Activated B cell treated with CpG ODN at 0.5 μM for 24 hours (primary cell): ENCODE results near the gene TMEM87B. TPM values are rescaled to one million over a fixed set of nuclear protein-coding genes. Genes with fewer than 3 reads are reported as not detected.

Source experiments
- ATAC-seq: fragments of 200-7000 bp; cut with Tn5 transposase; one replicate; pipeline ENCODE4 v1.10.0; 2021; ENCODE audit warnings: low read depth, mild to moderate bottlenecking, moderate library complexity
- CTCF ChIA-PET: fragments of 350-600 bp; sonication (Branson Sonifier 250); formaldehyde crosslinking; loops from one replicate; lab custom pipeline; 2021; ENCODE audit warnings: antibody characterized with exemption; lab: Charles Lee
- POLR2A ChIA-PET: fragments of 350-600 bp; sonication (Branson Sonifier 250); formaldehyde crosslinking; loops from one replicate; lab custom pipeline; 2021; ENCODE audit warnings: antibody characterized with exemption; lab: Charles Lee
- DNase-seq: peaks from one replicate; pipeline ENCODE4 v3.0.0; 2022
- H3K27ac Mint-ChIP-seq: one replicate; pipeline ENCODE4 v1.8.0; 2020; ENCODE audit warnings: mixed read lengths
- H3K27me3 Mint-ChIP-seq: one replicate; pipeline ENCODE4 v1.8.0; 2021; ENCODE audit warnings: mixed read lengths
- H3K36me3 Mint-ChIP-seq: one replicate; pipeline ENCODE4 v1.8.0; 2021; ENCODE audit warnings: low read depth, mixed read lengths
- H3K4me1 Mint-ChIP-seq: one replicate; pipeline ENCODE4 v1.8.0; 2021; ENCODE audit warnings: mixed read lengths
- H3K4me3 Mint-ChIP-seq: one replicate; pipeline ENCODE4 v1.8.0; 2020; ENCODE audit warnings: mild to moderate bottlenecking, mixed read lengths
- H3K9me3 Mint-ChIP-seq: one replicate; pipeline ENCODE4 v1.8.0; 2020; ENCODE audit warnings: mixed read lengths
- CTCF ChIP-seq: fragments of 200-600 bp; IDR thresholded peaks from one replicate; pipeline ENCODE4 v1.8.0; 2022; ENCODE audit warnings: antibody characterized with exemption, mild to moderate bottlenecking
- intact Hi-C: fragments of 100-400 bp; cut with micrococcal nuclease; formaldehyde crosslinking; loops from one replicate; pipeline ENCODE4 v1.15.1; 2024
- total RNA-seq: library from RNA; stranded (reverse); gene quantifications from 2 replicates; pipeline ENCODE4 v1.2.3, GENCODE V29; 2022

The TMEM87B gene
- total RNA-seq, 1 donor from 2014 or later: 19.8 TPM

DNA sequence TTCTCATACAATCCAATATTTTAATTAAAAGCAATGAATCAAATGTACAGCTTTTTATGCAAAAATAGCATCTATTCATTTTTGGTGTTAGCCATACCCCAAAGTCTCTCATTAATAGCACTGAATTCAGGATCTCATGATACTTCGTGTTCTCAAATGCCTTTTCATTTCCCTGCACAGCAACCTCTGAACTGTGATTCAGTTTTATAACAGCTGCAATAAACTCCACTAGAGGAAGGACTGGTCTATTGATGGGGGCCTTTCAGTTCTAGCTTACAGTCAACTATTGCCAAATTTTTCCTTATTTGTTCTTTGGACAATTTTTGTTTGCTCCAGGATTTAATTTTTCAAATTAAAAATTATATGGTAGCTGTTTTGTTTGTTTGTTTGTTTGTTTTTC is 4.8 kb upstream of the TMEM87B start:
- CTCF ChIA-PET: interaction anchor here (2.9 kb wide), 1 partner anchor 163 kb away, joined by 25 read pairs; no protein-coding TSS in a partner anchor

GRCh38 chr2:112053917-112054846 is 887 bp upstream of the TMEM87B start:
- H3K27ac Mint-ChIP-seq: peak overlapping the region; percentile 97
- peaks cover 16% of the 10 kb centered on the region for H3K36me3 Mint-ChIP-seq
- H3K4me1 Mint-ChIP-seq: peaks cover 35% of the 10 kb centered on the region
- ChIA-PET POLR2A (interaction anchor here (0.5 to 2.6 kb wide), 8 partner anchors 10 to 1121 kb away, joined by 3 to 33 read pairs (median 5); partner anchors contain the start of genes ANAPC1, POLR1B and ZC3H8), CTCF (interaction anchor here (1.2 to 1.5 kb wide), 2 partner anchors 167 kb away, joined by 5 to 6 read pairs; no protein-coding TSS in a partner anchor)
- DNase-seq (peak; percentile 97), ATAC-seq (peak; percentile 65)
- H3K9me3 Mint-ChIP-seq: no peaks in the 10 kb centered on the region
- intact Hi-C loops: loop anchor here (1.0 to 10.0 kb wide), 6 partner anchors 170 to 1121 kb away; partner anchors contain the start of genes ANAPC1, BCL2L11, PSD4 and SLC20A1
- TF ChIP-seq CTCF: no peak
- H3K4me3 Mint-ChIP-seq: peak overlapping the region; percentile 96
- no peaks in the 10 kb centered on the region for H3K27me3 Mint-ChIP-seq

More for the DNA sequence above, 4.8 kb upstream of the TMEM87B start:
- Mint-ChIP-seq H3K9me3 (peaks cover 3% of the 10 kb centered on the region), H3K27me3 (peaks cover 5% of the 10 kb centered on the region), H3K4me3 (no peak overlapping the region), H3K36me3 (peaks cover 2% of the 10 kb centered on the region), H3K27ac (no peak overlapping the region), H3K4me1 (peaks cover 9% of the 10 kb centered on the region)
- ATAC-seq (no peak), DNase-seq (no peak)
- intact Hi-C loops: loop anchor here (10.0 kb wide), 1 partner anchor 1124 kb away; the partner anchor contains the start of gene PSD4
- POLR2A ChIA-PET: interaction anchor here (1.1 kb wide), 1 partner anchor 166 kb away, joined by 6 read pairs; no protein-coding TSS in a partner anchor
- no peak for TF ChIP-seq CTCF

DNA sequence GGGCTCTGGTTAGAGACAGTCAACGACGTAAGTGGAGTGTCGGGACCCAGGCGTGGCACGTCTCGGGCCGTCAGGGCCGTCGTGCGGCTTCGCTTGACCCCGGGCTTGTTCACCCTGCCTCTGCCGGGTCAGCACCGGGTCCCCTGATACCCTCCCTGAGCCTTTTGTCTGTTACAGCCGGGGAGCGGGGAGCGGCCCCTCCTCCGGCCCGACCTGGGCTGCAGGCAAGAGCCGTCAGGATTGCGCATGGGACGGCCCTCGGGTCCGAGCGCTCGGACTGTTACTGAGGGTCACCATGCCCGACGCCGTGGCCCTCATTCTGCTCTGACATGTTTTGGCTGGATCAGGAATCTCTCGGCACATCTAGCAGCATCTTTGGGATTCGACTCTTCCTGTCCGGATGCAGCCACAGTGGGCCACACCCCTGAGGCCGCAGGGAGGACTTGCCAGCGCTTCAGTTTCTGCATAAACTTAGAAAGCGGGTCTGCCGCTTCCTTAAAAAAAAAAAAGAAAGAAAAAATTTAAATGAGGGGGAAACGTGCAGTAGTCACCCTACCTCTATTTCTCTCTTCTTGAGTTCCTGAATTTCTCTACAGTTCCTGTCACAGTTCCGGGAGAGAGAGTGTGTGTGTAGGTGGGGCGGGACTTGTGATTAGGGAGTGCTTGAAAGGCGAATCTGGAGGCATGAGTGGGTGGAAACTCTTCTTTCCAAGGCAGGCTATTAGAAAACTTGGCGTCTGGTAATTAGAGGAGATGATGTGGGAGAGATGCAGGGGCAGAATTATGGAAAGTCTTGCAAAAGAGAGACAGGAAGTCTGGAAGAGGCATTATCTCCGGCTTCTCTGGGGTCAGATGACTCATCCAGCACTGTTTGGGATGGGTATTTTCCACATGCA is 909 bp downstream of the TMEM87B start:
- Mint-ChIP-seq H3K4me1 (peaks cover 39% of the 10 kb centered on the region), H3K9me3 (no peaks in the 10 kb centered on the region), H3K4me3 (peak overlapping the region; percentile 96), H3K27me3 (no peaks in the 10 kb centered on the region), H3K36me3 (peaks cover 25% of the 10 kb centered on the region), H3K27ac (peak overlapping the region; percentile 94)
- TF ChIP-seq CTCF: no peak
- CTCF ChIA-PET: no interaction called here
- DNase-seq (no peak), ATAC-seq (no peak)
- intact Hi-C loops: loop anchor here (1.0 to 10.0 kb wide), 9 partner anchors 31 to 1379 kb away; partner anchors contain the start of genes BCL2L11, BUB1, PSD4 and TTL
- POLR2A ChIA-PET: interaction anchor here (0.6 to 2.6 kb wide), 6 partner anchors 8 to 836 kb away, joined by 3 to 33 read pairs (median 9); partner anchors contain the start of genes ANAPC1 and ZC3H8

DNA sequence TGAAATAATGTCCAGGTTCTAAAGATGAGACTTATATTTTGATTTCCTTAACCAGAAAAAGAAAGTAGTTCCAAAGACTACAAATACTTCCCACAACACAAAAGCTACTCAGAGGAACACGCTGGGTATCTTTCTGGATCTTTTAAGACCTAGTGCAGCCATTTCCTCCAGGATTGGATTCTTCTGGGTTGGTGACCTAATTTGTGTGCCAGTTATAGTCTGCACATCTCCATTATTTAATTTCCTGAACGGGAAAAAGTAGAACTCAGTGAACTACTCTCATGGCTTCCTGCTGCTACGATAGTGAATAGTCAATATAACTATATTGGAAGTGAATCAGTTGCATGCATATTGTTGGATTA is 1.5 kb downstream of the TMEM87B start:
- no peak for TF ChIP-seq CTCF
- Mint-ChIP-seq H3K4me1 (peaks cover 41% of the 10 kb centered on the region), H3K4me3 (peak overlapping the region; percentile 96), H3K27me3 (no peaks in the 10 kb centered on the region), H3K9me3 (no peaks in the 10 kb centered on the region), H3K36me3 (peaks cover 31% of the 10 kb centered on the region), H3K27ac (peak overlapping the region; percentile 94)
- ATAC-seq: no peak
- POLR2A ChIA-PET: no interaction called here
- DNase-seq: no peak
- CTCF ChIA-PET: no interaction called here
- intact Hi-C loops: loop anchor here (5.0 to 10.0 kb wide), 3 partner anchors 651 to 1379 kb away; partner anchors contain the start of genes BUB1 and PSD4
